ENCODE data around the gene ANKRD11. TPM values are rescaled to one million over a fixed set of nuclear protein-coding genes. Genes with fewer than 3 reads are reported as not detected.

The ANKRD11 gene
- total and polyA plus RNA-seq, 2 donors (not counting 3 experiments of a cell fraction or from before 2014, with no cell fraction given) = 55.8 to 191 TPM

- Histone ChIP-seq H3K9me3 (replicated peaks; ENCODE audit: control insufficient read depth, insufficient read depth, low read length) (no peaks in the 10 kb centered on the region), H3K27me3 (ENCODE audit: control insufficient read depth in 2 of 2, insufficient read depth in 2 of 2, low read length in 2 of 2) (no peaks in the 10 kb centered on the region), H2AFZ (ENCODE audit: low read depth, low read length) (no peak overlapping the region), H3K4me3 (replicated peaks in 1 of 3; ENCODE audit: insufficient read depth in 1 of 3, low read depth in 1 of 3, low read length in 3 of 3) (no peak overlapping the region), H3K9me1 (replicated peaks; ENCODE audit: control insufficient read depth, extremely low read depth, insufficient read depth, low read length) (no peaks in the 10 kb centered on the region), H4K20me1 (replicated peaks; ENCODE audit: control insufficient read depth, extremely low read depth, insufficient read depth, low read length) (no peaks in the 10 kb centered on the region), H3K4me1 (ENCODE audit: control insufficient read depth, extremely low read depth, insufficient read depth, low read length) (peaks cover 22% of the 10 kb centered on the region), H3K36me3 (ENCODE audit: control insufficient read depth in 2 of 2, extremely low read depth in 1 of 2, insufficient read depth in 2 of 2, low read length in 2 of 2) (peaks cover 4 to 21% of the 10 kb centered on the region in 2 experiments), H3K9ac (replicated peaks; ENCODE audit: extremely low read depth, insufficient read depth, low read length) (no peak overlapping the region), H3K79me2 (ENCODE audit: control insufficient read depth, insufficient read depth, low read length) (peaks cover 42% of the 10 kb centered on the region), H3K4me2 (ENCODE audit: insufficient read depth, low read length) (no peak overlapping the region), H3K27ac (ENCODE audit: insufficient read depth, low read depth, low read length) (no peak overlapping the region)
- dilution Hi-C loops (cut with MboI; ENCODE audit: extremely low pct_ligation_motif_present, low sequenced_read_pairs) (no loop called here), intact Hi-C loops (cut with micrococcal nuclease) (no loop called here)
- no peak for DNase-seq (ENCODE audit: low read depth, low spot score)
- BruUV-seq (replicated peaks) = no TSS peak
- no peak for TF ChIP-seq MAX (IDR thresholded peaks at IDR 0.05; ENCODE audit: insufficient read depth, insufficient read length)
- no peak for TF ChIP-seq POLR2A (IDR thresholded peaks at IDR 0.05; ENCODE audit: low read depth, low read length)
- TF ChIP-seq GATA2 (IDR thresholded peaks at IDR 0.05; ENCODE audit: insufficient read depth, insufficient read length, low read depth, low read length) = no peak
- TF ChIP-seq JUN (IDR thresholded peaks at IDR 0.05; ENCODE audit: borderline replicate concordance, insufficient read depth, insufficient read length, low read depth) = no peak
- TF ChIP-seq POLR2AphosphoS5 (IDR thresholded peaks at IDR 0.05; ENCODE audit: insufficient read depth, low read depth, low read length) = no peak
- no peak for TF ChIP-seq FOS (IDR thresholded peaks at IDR 0.05; ENCODE audit: borderline replicate concordance, insufficient read depth, low read length)
- no peak for TF ChIP-seq EZH2 (IDR thresholded peaks at IDR 0.05; ENCODE audit: borderline replicate concordance, low read depth, low read length, severe bottlenecking)
- no peak for TF ChIP-seq CTCF (IDR thresholded peaks at IDR 0.05; ENCODE audit: extremely low read depth in 1 of 2, insufficient read depth in 1 of 2, low read depth in 1 of 2, low read length in 2 of 2)
- TF ChIP-seq MYC (IDR thresholded peaks at IDR 0.05; ENCODE audit: low read depth, low read length) = no peak
- ChIA-PET POLR2A (no interaction called here), CTCF (interaction anchor here (0.9 to 2.1 kb wide), 2 partner anchors 30 to 175 kb away, joined by 3 to 11 read pairs; no protein-coding TSS in a partner anchor)
- no peak for FAIRE-seq
Measured at GRCh38 chr16:89510526-89510925, 20.2 kb upstream of the ANKRD11 start.
